Osteocyte (in vitro differentiated cells): ENCODE measurements around the gene DCST1. TPM values are rescaled to one million over a fixed set of nuclear protein-coding genes. Genes with fewer than 3 reads are reported as not detected.

Source experiments
- DNase-seq: peaks from one replicate; pipeline ENCODE4 v3.0.0; 2021; ENCODE audit warnings: mixed read lengths; ENCODE audit not compliant: unreplicated experiment; ENCODE audit errors: extremely low spot score
- H3K27ac Mint-ChIP-seq: one replicate; pipeline ENCODE4 v1.8.0; 2021; ENCODE audit warnings: mild to moderate bottlenecking, mixed read lengths; ENCODE audit not compliant: unreplicated experiment
- H3K27me3 Mint-ChIP-seq: one replicate; pipeline ENCODE4 v1.8.0; 2021; ENCODE audit warnings: mixed read lengths; ENCODE audit not compliant: unreplicated experiment
- H3K36me3 Mint-ChIP-seq: one replicate; pipeline ENCODE4 v1.8.0; 2021; ENCODE audit warnings: mixed read lengths; ENCODE audit not compliant: unreplicated experiment
- H3K4me1 Mint-ChIP-seq: one replicate; pipeline ENCODE4 v1.8.0; 2021; ENCODE audit warnings: mixed read lengths; ENCODE audit not compliant: unreplicated experiment
- H3K4me3 Mint-ChIP-seq: one replicate; pipeline ENCODE4 v1.8.0; 2021; ENCODE audit warnings: mild to moderate bottlenecking, moderate library complexity, mixed read lengths; ENCODE audit not compliant: unreplicated experiment
- H3K9me3 Mint-ChIP-seq: one replicate; pipeline ENCODE4 v1.8.0; 2021; ENCODE audit warnings: mixed read lengths; ENCODE audit not compliant: unreplicated experiment
- CTCF ChIP-seq: fragments of 200-600 bp; sonication (generic); IDR thresholded peaks from 2 replicates; pipeline ENCODE4 v1.5.0; 2021; ENCODE audit warnings: antibody characterized with exemption, mild to moderate bottlenecking, moderate library complexity
- total RNA-seq: library from RNA; stranded (reverse); gene quantifications from 2 replicates; pipeline ENCODE4 v1.2.1, GENCODE V29; 2021

The DCST1 gene
- total RNA-seq, 1 donor from 2014 or later: not detected

- peaks cover 24% of the 10 kb centered on the region for H3K4me1 Mint-ChIP-seq
- H3K9me3 Mint-ChIP-seq: no peaks in the 10 kb centered on the region
- H3K27ac Mint-ChIP-seq: peak overlapping the region; percentile 63
- H3K4me3 Mint-ChIP-seq: no peak overlapping the region
- no peak for DNase-seq
- no peak for TF ChIP-seq CTCF
- H3K36me3 Mint-ChIP-seq: peaks cover 2% of the 10 kb centered on the region
- H3K27me3 Mint-ChIP-seq: no peaks in the 10 kb centered on the region
Measured at GRCh38 chr1:155005076-155006011, 28.3 kb upstream of the DCST1 start.

GRCh38 chr1:155006601-155007101, 27.0 kb upstream of the DCST1 start:
- Mint-ChIP-seq H3K27me3 (no peaks in the 10 kb centered on the region), H3K4me1 (peaks cover 26% of the 10 kb centered on the region), H3K4me3 (no peak overlapping the region), H3K27ac (peak overlapping the region; percentile 41), H3K9me3 (no peaks in the 10 kb centered on the region), H3K36me3 (peaks cover 2% of the 10 kb centered on the region)
- no peak for TF ChIP-seq CTCF
- DNase-seq: no peak

GRCh38 chr1:155007251-155007828, 26.3 kb upstream of the DCST1 start:
- peaks cover 2% of the 10 kb centered on the region for H3K36me3 Mint-ChIP-seq
- H3K9me3 Mint-ChIP-seq: no peaks in the 10 kb centered on the region
- no peaks in the 10 kb centered on the region for H3K27me3 Mint-ChIP-seq
- no peak overlapping the region for H3K27ac Mint-ChIP-seq
- DNase-seq: no peak
- TF ChIP-seq CTCF: no peak
- H3K4me3 Mint-ChIP-seq: no peak overlapping the region
- peaks cover 29% of the 10 kb centered on the region for H3K4me1 Mint-ChIP-seq

- no peak overlapping the region for H3K27ac Mint-ChIP-seq
- peaks cover 2% of the 10 kb centered on the region for H3K36me3 Mint-ChIP-seq
- TF ChIP-seq CTCF: no peak
- no peak overlapping the region for H3K4me3 Mint-ChIP-seq
- no peaks in the 10 kb centered on the region for H3K9me3 Mint-ChIP-seq
- DNase-seq: no peak
- peaks cover 31% of the 10 kb centered on the region for H3K4me1 Mint-ChIP-seq
- H3K27me3 Mint-ChIP-seq: no peaks in the 10 kb centered on the region
Measured at GRCh38 chr1:155008015-155008941, 25.3 kb upstream of the DCST1 start.
